HepG2 (cell line): Measurements from ENCODE around the gene ZG16B. TPM values are rescaled to one million over a fixed set of nuclear protein-coding genes. Genes with fewer than 3 reads are reported as not detected.

Experiments used
- BRD4 ChIP-seq: sonication (generic); formaldehyde crosslinking; IDR thresholded peaks from 2 replicates; pipeline ENCODE4 v1.4.0; 2020; ENCODE audit warnings: missing genetic modification reagents
- CHD4 ChIP-seq: fragments of 200-600 bp; sonication (generic); IDR thresholded peaks from 2 replicates; pipeline ENCODE4 v1.7.0; 2017; ENCODE audit warnings: mild to moderate bottlenecking, low read length, borderline replicate concordance
- DPF2 ChIP-seq: sonication (generic); formaldehyde crosslinking; IDR thresholded peaks from 2 replicates; pipeline ENCODE4 v1.4.0; 2020; ENCODE audit warnings: mild to moderate bottlenecking, low read depth, missing genetic modification reagents, borderline replicate concordance
- FOXK1 ChIP-seq: sonication (generic); formaldehyde crosslinking; IDR thresholded peaks from 2 replicates; pipeline ENCODE4 v1.4.0; 2020; ENCODE audit warnings: low read depth, missing genetic modification reagents, borderline replicate concordance
- KDM5A ChIP-seq: fragments of 200-600 bp; sonication (generic); IDR thresholded peaks from 2 replicates; pipeline ENCODE4 v1.7.0; 2018; ENCODE audit warnings: antibody characterized with exemption, mild to moderate bottlenecking, low read length, borderline replicate concordance
- MYNN ChIP-seq: sonication (generic); formaldehyde crosslinking; IDR thresholded peaks from 2 replicates; pipeline ENCODE4 v1.4.0; 2020; ENCODE audit warnings: mild to moderate bottlenecking, low read depth, missing genetic modification reagents
- PLRG1 ChIP-seq: fragments of 450-650 bp; conservative IDR thresholded peaks from 2 replicates; pipeline ENCODE4 v1.6.1; 2016
- SMYD3 ChIP-seq: sonication (generic); formaldehyde crosslinking; IDR thresholded peaks from 2 replicates; pipeline ENCODE4 v1.8.1; 2023; ENCODE audit warnings: mild to moderate bottlenecking, missing genetic modification reagents
- STAG1 ChIP-seq: sonication (generic); formaldehyde crosslinking; IDR thresholded peaks from 2 replicates; pipeline ENCODE4 v1.4.0; 2020; ENCODE audit warnings: missing genetic modification reagents
- TCF7 ChIP-seq: sonication (generic); IDR thresholded peaks from 2 replicates; pipeline ENCODE4 v1.6.1; 2016; ENCODE audit warnings: antibody characterized with exemption, low read depth
- ZFP37 ChIP-seq: sonication (generic); formaldehyde crosslinking; IDR thresholded peaks from 2 replicates; pipeline ENCODE4 v1.4.0; 2020; ENCODE audit warnings: missing genetic modification reagents, borderline replicate concordance
- ZMYM2 ChIP-seq: sonication (generic); formaldehyde crosslinking; IDR thresholded peaks from 2 replicates; pipeline ENCODE4 v1.8.0; 2022; ENCODE audit warnings: mild to moderate bottlenecking, missing genetic modification reagents
- ZNF431 ChIP-seq: sonication (generic); formaldehyde crosslinking; IDR thresholded peaks from 2 replicates; pipeline ENCODE4 v1.9.0; 2022; ENCODE audit warnings: missing genetic modification reagents, low read depth, mild to moderate bottlenecking, borderline replicate concordance
- ZNF441 ChIP-seq: sonication (generic); formaldehyde crosslinking; IDR thresholded peaks from 2 replicates; pipeline ENCODE4 v1.7.0; 2021; ENCODE audit warnings: missing genetic modification reagents, borderline replicate concordance
- ZNF496 ChIP-seq: sonication (generic); formaldehyde crosslinking; IDR thresholded peaks from 2 replicates; pipeline ENCODE4 v1.8.1; 2023; ENCODE audit warnings: mild to moderate bottlenecking, moderate library complexity, missing genetic modification reagents; ENCODE audit not compliant: insufficient replicate concordance
- ZNF557 ChIP-seq: sonication (generic); formaldehyde crosslinking; IDR thresholded peaks from 2 replicates; pipeline ENCODE4 v1.4.0; 2020; ENCODE audit warnings: missing genetic modification reagents
- polyA plus RNA-seq, 8 experiments: library from polyadenylated mRNA; depleted of rRNA in 3 of 8; stranded (reverse) in 7 of 8; unstranded in 1 of 8; fragments of >200 nt; fragmentation: Illumina TruSeq in 4 of 8; extraction: Trizol in 4 of 8; gene quantifications; 2 replicates each; pipeline versions ENCODE4 v1.2.1 to v1.2.3, GENCODE V29; 2011 to 2016; ENCODE audit warnings: low read depth in 4 of 8, missing spikeins in 1 of 8, mixed read lengths in 1 of 8; ENCODE audit not compliant: insufficient read depth in 1 of 8
- total RNA-seq, 5 experiments: library from RNA; depleted of rRNA; stranded (reverse); fragments of >200 nt; fragmentation: Illumina TruSeq; extraction: Trizol; gene quantifications; 2 replicates each; pipeline ENCODE4 v1.2.3, GENCODE V29; 2016; ENCODE audit warnings: low read depth in 1 of 5
- TF ChIP-seq, protein P1 (sequence below): sonication (generic); formaldehyde crosslinking; IDR thresholded peaks from 2 replicates; pipeline ENCODE4 v1.5.0; 2020; ENCODE audit warnings: missing genetic modification reagents, mild to moderate bottlenecking, borderline replicate concordance
- TF ChIP-seq, protein P2 (sequence below): sonication (generic); formaldehyde crosslinking; IDR thresholded peaks from 2 replicates; pipeline ENCODE4 v1.5.1; 2020; ENCODE audit warnings: mild to moderate bottlenecking, moderate library complexity, missing genetic modification reagents
- TF ChIP-seq, protein P3 (sequence below): sonication (generic); formaldehyde crosslinking; IDR thresholded peaks from 2 replicates; pipeline ENCODE4 v1.4.0; 2020; ENCODE audit warnings: low read depth, mild to moderate bottlenecking, missing genetic modification reagents
- TF ChIP-seq, protein P4 (sequence below): sonication (generic); formaldehyde crosslinking; IDR thresholded peaks from 2 replicates; pipeline ENCODE4 v1.4.0; 2020; ENCODE audit warnings: mild to moderate bottlenecking, missing genetic modification reagents, borderline replicate concordance
- TF ChIP-seq, protein P5 (sequence below): IDR thresholded peaks from 2 replicates; pipeline ENCODE4 v1.6.1; 2016; ENCODE audit warnings: mild to moderate bottlenecking

The ZG16B gene
- total and polyA plus RNA-seq, 2 of the 13 experiments (the other 11 are each of a cell fraction or from before 2014, with no cell fraction given) = 1.5 to 11.3 TPM

DNA sequence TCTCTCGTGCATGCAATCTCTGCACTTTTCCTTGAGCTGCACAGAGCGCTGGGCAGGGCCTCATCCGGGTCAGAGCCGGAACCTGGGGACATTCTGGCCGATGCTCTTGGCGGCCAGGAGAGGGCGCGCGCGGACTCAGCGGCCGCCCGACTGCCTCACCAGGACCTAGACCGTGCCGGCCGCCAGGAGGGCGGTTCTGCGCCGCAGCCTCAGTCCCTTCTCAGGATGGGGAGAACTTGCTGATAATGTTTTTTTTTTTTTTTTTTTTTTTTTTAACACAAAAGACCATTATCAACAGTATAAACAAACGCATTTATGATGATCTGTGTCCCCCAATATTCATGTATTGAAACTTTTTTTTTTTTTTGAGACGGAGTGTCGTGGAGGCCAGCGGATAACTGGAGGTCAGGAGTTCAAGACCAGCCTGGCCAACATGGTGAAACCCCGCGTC lies 44.8 kb downstream of the ZG16B start (continued):
- TF ChIP-seq, protein P1, sequence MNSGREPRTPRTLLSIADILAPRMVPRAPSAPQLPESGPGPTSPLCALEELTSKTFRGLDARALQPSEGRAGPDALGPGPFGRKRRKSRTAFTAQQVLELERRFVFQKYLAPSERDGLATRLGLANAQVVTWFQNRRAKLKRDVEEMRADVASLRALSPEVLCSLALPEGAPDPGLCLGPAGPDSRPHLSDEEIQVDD = no peak
- peak; percentile 80 for TF ChIP-seq STAG1 (CRISPR knock-in tag)
- no peak for TF ChIP-seq CHD4
- TF ChIP-seq SMYD3 = no peak
- TF ChIP-seq PLRG1 = no peak
- TF ChIP-seq TCF7 = no peak
- TF ChIP-seq, protein P2, sequence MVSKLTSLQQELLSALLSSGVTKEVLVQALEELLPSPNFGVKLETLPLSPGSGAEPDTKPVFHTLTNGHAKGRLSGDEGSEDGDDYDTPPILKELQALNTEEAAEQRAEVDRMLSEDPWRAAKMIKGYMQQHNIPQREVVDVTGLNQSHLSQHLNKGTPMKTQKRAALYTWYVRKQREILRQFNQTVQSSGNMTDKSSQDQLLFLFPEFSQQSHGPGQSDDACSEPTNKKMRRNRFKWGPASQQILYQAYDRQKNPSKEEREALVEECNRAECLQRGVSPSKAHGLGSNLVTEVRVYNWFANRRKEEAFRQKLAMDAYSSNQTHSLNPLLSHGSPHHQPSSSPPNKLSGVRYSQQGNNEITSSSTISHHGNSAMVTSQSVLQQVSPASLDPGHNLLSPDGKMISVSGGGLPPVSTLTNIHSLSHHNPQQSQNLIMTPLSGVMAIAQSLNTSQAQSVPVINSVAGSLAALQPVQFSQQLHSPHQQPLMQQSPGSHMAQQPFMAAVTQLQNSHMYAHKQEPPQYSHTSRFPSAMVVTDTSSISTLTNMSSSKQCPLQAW = peak; percentile 57; the same call in 1 of the 2 replicates
- TF ChIP-seq MYNN = 0 out of 2 replicates have a peak, but pooled peaks have one; percentile 47
- TF ChIP-seq, protein P3, sequence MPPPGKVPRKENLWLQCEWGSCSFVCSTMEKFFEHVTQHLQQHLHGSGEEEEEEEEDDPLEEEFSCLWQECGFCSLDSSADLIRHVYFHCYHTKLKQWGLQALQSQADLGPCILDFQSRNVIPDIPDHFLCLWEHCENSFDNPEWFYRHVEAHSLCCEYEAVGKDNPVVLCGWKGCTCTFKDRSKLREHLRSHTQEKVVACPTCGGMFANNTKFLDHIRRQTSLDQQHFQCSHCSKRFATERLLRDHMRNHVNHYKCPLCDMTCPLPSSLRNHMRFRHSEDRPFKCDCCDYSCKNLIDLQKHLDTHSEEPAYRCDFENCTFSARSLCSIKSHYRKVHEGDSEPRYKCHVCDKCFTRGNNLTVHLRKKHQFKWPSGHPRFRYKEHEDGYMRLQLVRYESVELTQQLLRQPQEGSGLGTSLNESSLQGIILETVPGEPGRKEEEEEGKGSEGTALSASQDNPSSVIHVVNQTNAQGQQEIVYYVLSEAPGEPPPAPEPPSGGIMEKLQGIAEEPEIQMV = no peak
- TF ChIP-seq, protein P4, sequence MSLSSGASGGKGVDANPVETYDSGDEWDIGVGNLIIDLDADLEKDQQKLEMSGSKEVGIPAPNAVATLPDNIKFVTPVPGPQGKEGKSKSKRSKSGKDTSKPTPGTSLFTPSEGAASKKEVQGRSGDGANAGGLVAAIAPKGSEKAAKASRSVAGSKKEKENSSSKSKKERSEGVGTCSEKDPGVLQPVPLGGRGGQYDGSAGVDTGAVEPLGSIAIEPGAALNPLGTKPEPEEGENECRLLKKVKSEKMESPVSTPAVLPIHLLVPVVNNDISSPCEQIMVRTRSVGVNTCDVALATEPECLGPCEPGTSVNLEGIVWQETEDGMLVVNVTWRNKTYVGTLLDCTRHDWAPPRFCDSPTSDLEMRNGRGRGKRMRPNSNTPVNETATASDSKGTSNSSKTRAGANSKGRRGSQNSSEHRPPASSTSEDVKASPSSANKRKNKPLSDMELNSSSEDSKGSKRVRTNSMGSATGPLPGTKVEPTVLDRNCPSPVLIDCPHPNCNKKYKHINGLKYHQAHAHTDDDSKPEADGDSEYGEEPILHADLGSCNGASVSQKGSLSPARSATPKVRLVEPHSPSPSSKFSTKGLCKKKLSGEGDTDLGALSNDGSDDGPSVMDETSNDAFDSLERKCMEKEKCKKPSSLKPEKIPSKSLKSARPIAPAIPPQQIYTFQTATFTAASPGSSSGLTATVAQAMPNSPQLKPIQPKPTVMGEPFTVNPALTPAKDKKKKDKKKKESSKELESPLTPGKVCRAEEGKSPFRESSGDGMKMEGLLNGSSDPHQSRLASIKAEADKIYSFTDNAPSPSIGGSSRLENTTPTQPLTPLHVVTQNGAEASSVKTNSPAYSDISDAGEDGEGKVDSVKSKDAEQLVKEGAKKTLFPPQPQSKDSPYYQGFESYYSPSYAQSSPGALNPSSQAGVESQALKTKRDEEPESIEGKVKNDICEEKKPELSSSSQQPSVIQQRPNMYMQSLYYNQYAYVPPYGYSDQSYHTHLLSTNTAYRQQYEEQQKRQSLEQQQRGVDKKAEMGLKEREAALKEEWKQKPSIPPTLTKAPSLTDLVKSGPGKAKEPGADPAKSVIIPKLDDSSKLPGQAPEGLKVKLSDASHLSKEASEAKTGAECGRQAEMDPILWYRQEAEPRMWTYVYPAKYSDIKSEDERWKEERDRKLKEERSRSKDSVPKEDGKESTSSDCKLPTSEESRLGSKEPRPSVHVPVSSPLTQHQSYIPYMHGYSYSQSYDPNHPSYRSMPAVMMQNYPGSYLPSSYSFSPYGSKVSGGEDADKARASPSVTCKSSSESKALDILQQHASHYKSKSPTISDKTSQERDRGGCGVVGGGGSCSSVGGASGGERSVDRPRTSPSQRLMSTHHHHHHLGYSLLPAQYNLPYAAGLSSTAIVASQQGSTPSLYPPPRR = no peak
- 0 out of 2 replicates have a peak, but pooled peaks have one; percentile 36 for TF ChIP-seq ZMYM2 (CRISPR knock-in tag)
- TF ChIP-seq BRD4 = no peak
- 0 out of 2 replicates have a peak, but pooled peaks have one; percentile 26 for TF ChIP-seq ZNF431 (CRISPR knock-in tag)
- TF ChIP-seq ZNF496 (CRISPR knock-in tag) = no peak
- TF ChIP-seq, protein P5, sequence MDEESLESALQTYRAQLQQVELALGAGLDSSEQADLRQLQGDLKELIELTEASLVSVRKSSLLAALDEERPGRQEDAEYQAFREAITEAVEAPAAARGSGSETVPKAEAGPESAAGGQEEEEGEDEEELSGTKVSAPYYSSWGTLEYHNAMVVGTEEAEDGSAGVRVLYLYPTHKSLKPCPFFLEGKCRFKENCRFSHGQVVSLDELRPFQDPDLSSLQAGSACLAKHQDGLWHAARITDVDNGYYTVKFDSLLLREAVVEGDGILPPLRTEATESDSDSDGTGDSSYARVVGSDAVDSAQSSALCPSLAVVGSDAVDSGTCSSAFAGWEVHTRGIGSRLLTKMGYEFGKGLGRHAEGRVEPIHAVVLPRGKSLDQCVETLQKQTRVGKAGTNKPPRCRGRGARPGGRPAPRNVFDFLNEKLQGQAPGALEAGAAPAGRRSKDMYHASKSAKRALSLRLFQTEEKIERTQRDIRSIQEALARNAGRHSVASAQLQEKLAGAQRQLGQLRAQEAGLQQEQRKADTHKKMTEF (CRISPR knock-in tag) = peak; percentile 43; the same call in 1 of the 2 replicates
- TF ChIP-seq ZFP37 (CRISPR knock-in tag) = no peak
- TF ChIP-seq ZNF557 (CRISPR knock-in tag) = no peak
- TF ChIP-seq FOXK1 = 0 out of 2 replicates have a peak, but pooled peaks have one; percentile 30
- TF ChIP-seq ZNF441 = no peak
- TF ChIP-seq KDM5A = no peak
- no peak for TF ChIP-seq DPF2 (CRISPR knock-in tag)
